DMS79 treated with DMSO at 0.1 percent for 48 hours (cell line): ENCODE measurements around the gene VPS9D1.
A peak's percentile ranks its signal among the peaks of the same experiment; 100 is the strongest.
"Not testable (repeated sequence)": the region's sequence is repeated elsewhere in the genome, so short reads cannot be mapped to it uniquely, and the experiment has no call there.

Experiments used
- DNase-seq: peaks from one replicate; lab custom pipeline; 2025; lab: John Stamatoyannopoulos, UW

VPS9D1 gene

GRCh38 chr16:89709166-89709565, 11.5 kb downstream of the VPS9D1 start:
- DNase-seq = no peak

- DNase-seq = no peak
Measured at GRCh38 chr16:89708481-89708931, 12.2 kb downstream of the VPS9D1 start.

- no peak for DNase-seq
Measured at GRCh38 chr16:89707695-89708094, 13.0 kb downstream of the VPS9D1 start.

- DNase-seq = no peak
Measured at GRCh38 chr16:89706518-89707260, 14.0 kb downstream of the VPS9D1 start.

GRCh38 chr16:89705006-89705405, 15.7 kb downstream of the VPS9D1 start:
- no peak for DNase-seq

GRCh38 chr16:89704281-89704680, 16.4 kb downstream of the VPS9D1 start:
- no peak for DNase-seq

GRCh38 chr16:89701425-89702406, 19.0 kb downstream of the VPS9D1 start, which contains the start of gene SPATA2L:
Gene SPATA2L, minus strand, starts transcription at chr16:89701705. Its CDS starts 473 bp downstream, at chr16:89701232.
- peak; percentile 75 for DNase-seq

- DNase-seq = peak; percentile 7
Measured at GRCh38 chr16:89700649-89701424, 19.9 kb downstream of the VPS9D1 start.

- peak; percentile 87 for DNase-seq
Measured at GRCh38 chr16:89700100-89700648, 20.5 kb downstream of the VPS9D1 start.

- not testable (repeated sequence) for DNase-seq
Measured at GRCh38 chr16:89699629-89700099, 21.0 kb downstream of the VPS9D1 start.

GRCh38 chr16:89698717-89699116, 22.0 kb downstream of the VPS9D1 start:
- DNase-seq = not testable (repeated sequence)

- DNase-seq = no peak
Measured at GRCh38 chr16:89697616-89698331, 22.9 kb downstream of the VPS9D1 start.

- no peak for DNase-seq
Measured at GRCh38 chr16:89697161-89697615, 23.5 kb downstream of the VPS9D1 start.

- no peak for DNase-seq
Measured at GRCh38 chr16:89696670-89697128, 24.0 kb downstream of the VPS9D1 start.

GRCh38 chr16:89695875-89696669, 24.6 kb downstream of the VPS9D1 start:
- DNase-seq = no peak

- DNase-seq = no peak
Measured at GRCh38 chr16:89695086-89695874, 25.4 kb downstream of the VPS9D1 start.

- DNase-seq = not testable (repeated sequence)
Measured at GRCh38 chr16:89694784-89695085, 26.0 kb downstream of the VPS9D1 start.

GRCh38 chr16:89693931-89694783, 26.5 kb downstream of the VPS9D1 start:
- DNase-seq = no peak
